ENCODE measurements around the gene FRG1.
"Not testable (repeated sequence)": the region's sequence is repeated elsewhere in the genome, so short reads cannot be mapped to it uniquely, and the experiment has no call there.

DNA sequence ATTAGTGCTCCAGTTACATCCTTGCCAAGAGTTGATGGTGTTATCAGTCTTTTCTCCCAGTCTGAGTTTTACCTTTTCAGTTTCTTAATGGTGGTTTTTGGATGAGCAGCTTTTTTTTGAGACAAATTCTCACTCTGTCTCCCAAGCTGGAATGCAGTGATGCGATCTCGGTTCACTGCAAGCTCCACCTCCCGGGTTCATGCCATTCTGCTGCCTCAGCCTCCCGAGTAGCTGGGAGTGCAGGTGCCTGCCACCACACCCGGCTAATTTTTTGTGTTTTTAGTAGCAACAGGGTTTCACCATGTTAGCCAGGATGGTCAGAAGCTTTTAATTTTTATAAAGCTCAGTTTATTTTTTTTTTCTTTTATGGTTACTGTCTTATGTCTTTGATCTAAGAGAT, 3.4 kb downstream of the FRG1 start:
- TF ChIP-seq POLR2A (IDR thresholded peaks at IDR 0.05) = not testable (repeated sequence)
- TF ChIP-seq, protein P1, sequence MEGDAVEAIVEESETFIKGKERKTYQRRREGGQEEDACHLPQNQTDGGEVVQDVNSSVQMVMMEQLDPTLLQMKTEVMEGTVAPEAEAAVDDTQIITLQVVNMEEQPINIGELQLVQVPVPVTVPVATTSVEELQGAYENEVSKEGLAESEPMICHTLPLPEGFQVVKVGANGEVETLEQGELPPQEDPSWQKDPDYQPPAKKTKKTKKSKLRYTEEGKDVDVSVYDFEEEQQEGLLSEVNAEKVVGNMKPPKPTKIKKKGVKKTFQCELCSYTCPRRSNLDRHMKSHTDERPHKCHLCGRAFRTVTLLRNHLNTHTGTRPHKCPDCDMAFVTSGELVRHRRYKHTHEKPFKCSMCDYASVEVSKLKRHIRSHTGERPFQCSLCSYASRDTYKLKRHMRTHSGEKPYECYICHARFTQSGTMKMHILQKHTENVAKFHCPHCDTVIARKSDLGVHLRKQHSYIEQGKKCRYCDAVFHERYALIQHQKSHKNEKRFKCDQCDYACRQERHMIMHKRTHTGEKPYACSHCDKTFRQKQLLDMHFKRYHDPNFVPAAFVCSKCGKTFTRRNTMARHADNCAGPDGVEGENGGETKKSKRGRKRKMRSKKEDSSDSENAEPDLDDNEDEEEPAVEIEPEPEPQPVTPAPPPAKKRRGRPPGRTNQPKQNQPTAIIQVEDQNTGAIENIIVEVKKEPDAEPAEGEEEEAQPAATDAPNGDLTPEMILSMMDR (IDR thresholded peaks at IDR 0.05) = not testable (repeated sequence)
